Natural killer cell (primary cell): ENCODE measurements around the gene GNG7. TPM values are rescaled to one million over a fixed set of nuclear protein-coding genes. Genes with fewer than 3 reads are reported as not detected.
A peak's percentile ranks its signal among the peaks of the same experiment; 100 is the strongest.
"Not testable (repeated sequence)": the region's sequence is repeated elsewhere in the genome, so short reads cannot be mapped to it uniquely, and the experiment has no call there.

Experiments used
- ATAC-seq, 3 donors: fragments of 150-1000 bp in 2 of 3; fragments of 200-7000 bp in 1 of 3; cut with Tn5 transposase; 1 replicate in 1 of 3; 2 replicates in 2 of 3; pipeline ENCODE4 v1.10.0; 2021; ENCODE audit warnings: mild to moderate bottlenecking in 2 of 3, moderate library complexity in 2 of 3
- DNase-seq, 2 donors: peaks; one replicate each; pipeline versions ENCODE4 v3.0.0 to v3.0.0-alpha.2; 2013 to 2021; ENCODE audit warnings: mixed read lengths in 1 of 2
- H3K27ac ChIP-seq: one replicate; pipeline ENCODE4 v1.5.1; 2013; ENCODE audit warnings: mild to moderate bottlenecking, low read length
- H3K27me3 ChIP-seq: one replicate; pipeline ENCODE4 v1.6.1; 2013; ENCODE audit warnings: low read length; ENCODE audit not compliant: control insufficient read depth, insufficient read depth
- H3K36me3 ChIP-seq: one replicate; pipeline ENCODE4 v1.6.1; 2013; ENCODE audit warnings: low read length; ENCODE audit not compliant: control insufficient read depth, insufficient read depth
- H3K4me1 ChIP-seq: one replicate; pipeline ENCODE4 v1.6.1; 2013; ENCODE audit warnings: low read length; ENCODE audit not compliant: control insufficient read depth, insufficient read depth
- H3K4me3 ChIP-seq: one replicate; pipeline ENCODE4 v1.5.1; 2013; ENCODE audit warnings: low read length
- H3K9me3 ChIP-seq: one replicate; pipeline ENCODE4 v1.6.1; 2013; ENCODE audit warnings: low read length; ENCODE audit not compliant: control insufficient read depth, insufficient read depth
- H3K27ac Mint-ChIP-seq, 2 donors: one replicate each; pipeline ENCODE4 v1.8.0; 2022; ENCODE audit warnings: mild to moderate bottlenecking in 2 of 2, mixed read lengths in 2 of 2, moderate library complexity in 1 of 2
- H3K27me3 Mint-ChIP-seq, 2 donors: one replicate each; pipeline ENCODE4 v1.8.0; 2022; ENCODE audit warnings: low read depth in 2 of 2, mixed read lengths in 2 of 2
- H3K36me3 Mint-ChIP-seq: one replicate; pipeline ENCODE4 v1.8.0; 2022; ENCODE audit warnings: mixed read lengths
- H3K4me1 Mint-ChIP-seq, 2 donors: one replicate each; pipeline ENCODE4 v1.8.0; 2022; ENCODE audit warnings: mixed read lengths in 2 of 2
- H3K4me3 Mint-ChIP-seq: one replicate; pipeline ENCODE4 v1.8.0; 2022; ENCODE audit warnings: mild to moderate bottlenecking, moderate library complexity, mixed read lengths
- H3K9me3 Mint-ChIP-seq, 2 donors: one replicate each; pipeline ENCODE4 v1.8.0; 2022; ENCODE audit warnings: mixed read lengths in 2 of 2
- WGBS: methylation state at CpG from one replicate; pipeline ENCODE4 v1.1.7; 2013; ENCODE audit warnings: missing lambda C conversion rate; ENCODE audit not compliant: insufficient coverage; 5-methylcytosine and 5-hydroxymethylcytosine counted together
- intact Hi-C: fragments of 100-400 bp; cut with micrococcal nuclease; formaldehyde crosslinking; loops from one replicate; pipeline ENCODE4 v1.14.2; 2022
- total RNA-seq, 4 donors: library from RNA; stranded (reverse); fragments of 120-200 nt in 1 of 4; gene quantifications; one replicate each; pipeline versions ENCODE4 v1.2.3 to v1.2.4, GENCODE V29; 2013 to 2022
- TF ChIP-seq, protein P1 (sequence below): fragments of 200-600 bp; IDR thresholded peaks from one replicate; pipeline ENCODE4 v1.8.0; 2022; ENCODE audit warnings: antibody characterized with exemption

Gene GNG7
- total RNA-seq, 3 donors from 2014 or later (not counting 1 experiment from before 2014, with no cell fraction given) = 0.75 to 4.8 (median 1.5) TPM

- Mint-ChIP-seq H3K27ac (peak overlapping the region; percentile 38 to 88), H3K36me3 (no peaks in the 10 kb centered on the region), H3K9me3 (no peaks in the 10 kb centered on the region), H3K4me1 (peaks cover 15 to 30% of the 10 kb centered on the region in 2 donors), H3K27me3 (no peaks in the 10 kb centered on the region), H3K4me3 (peak overlapping the region; percentile 72)
- Histone ChIP-seq H3K4me1 (peaks cover 44% of the 10 kb centered on the region), H3K36me3 (no peaks in the 10 kb centered on the region), H3K27ac (no peak overlapping the region), H3K4me3 (no peak overlapping the region), H3K27me3 (no peaks in the 10 kb centered on the region), H3K9me3 (no peaks in the 10 kb centered on the region)
- intact Hi-C loops = no loop called here
- DNase-seq (peak; percentile 63 to 64), ATAC-seq (peak; percentile 62 to 85 (median 74))
- TF ChIP-seq, protein P1, sequence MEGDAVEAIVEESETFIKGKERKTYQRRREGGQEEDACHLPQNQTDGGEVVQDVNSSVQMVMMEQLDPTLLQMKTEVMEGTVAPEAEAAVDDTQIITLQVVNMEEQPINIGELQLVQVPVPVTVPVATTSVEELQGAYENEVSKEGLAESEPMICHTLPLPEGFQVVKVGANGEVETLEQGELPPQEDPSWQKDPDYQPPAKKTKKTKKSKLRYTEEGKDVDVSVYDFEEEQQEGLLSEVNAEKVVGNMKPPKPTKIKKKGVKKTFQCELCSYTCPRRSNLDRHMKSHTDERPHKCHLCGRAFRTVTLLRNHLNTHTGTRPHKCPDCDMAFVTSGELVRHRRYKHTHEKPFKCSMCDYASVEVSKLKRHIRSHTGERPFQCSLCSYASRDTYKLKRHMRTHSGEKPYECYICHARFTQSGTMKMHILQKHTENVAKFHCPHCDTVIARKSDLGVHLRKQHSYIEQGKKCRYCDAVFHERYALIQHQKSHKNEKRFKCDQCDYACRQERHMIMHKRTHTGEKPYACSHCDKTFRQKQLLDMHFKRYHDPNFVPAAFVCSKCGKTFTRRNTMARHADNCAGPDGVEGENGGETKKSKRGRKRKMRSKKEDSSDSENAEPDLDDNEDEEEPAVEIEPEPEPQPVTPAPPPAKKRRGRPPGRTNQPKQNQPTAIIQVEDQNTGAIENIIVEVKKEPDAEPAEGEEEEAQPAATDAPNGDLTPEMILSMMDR = no peak
- 27% methylated on average over 35 of the region's 36 CpGs for WGBS
These were observed 158.7 kb downstream of the GNG7 start for GRCh38 chr19:2543463-2544442.

DNA sequence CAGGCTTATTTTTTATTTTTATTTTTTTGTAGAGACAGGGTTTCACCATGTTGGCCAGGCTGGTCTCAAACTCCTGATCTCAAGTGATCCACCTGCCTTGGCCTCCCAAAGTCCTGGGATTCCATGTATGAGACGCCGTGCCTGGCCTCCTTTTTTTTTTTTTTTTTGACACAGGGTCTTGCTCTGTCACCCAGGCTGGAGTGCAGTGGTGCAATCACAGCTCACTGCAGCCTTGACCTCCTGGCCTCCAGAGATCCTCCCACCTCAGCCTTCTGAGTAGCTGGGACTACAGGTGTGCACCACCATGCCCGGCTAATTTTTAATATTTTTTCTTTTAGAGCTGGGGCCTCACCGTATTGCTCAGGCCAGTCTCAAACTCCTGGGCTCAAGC lies 159.4 kb downstream of the GNG7 start:
- H3K9me3 ChIP-seq, H3K27ac ChIP-seq, DNase-seq, H3K27me3 Mint-ChIP-seq, H3K4me3 ChIP-seq, ATAC-seq, H3K36me3 ChIP-seq, H3K36me3 Mint-ChIP-seq, H3K9me3 Mint-ChIP-seq, H3K27me3 ChIP-seq, intact Hi-C loops: not testable (repeated sequence)
- peak overlapping the region; percentile 72 for H3K4me3 Mint-ChIP-seq
- H3K4me1 ChIP-seq = peaks cover 44% of the 10 kb centered on the region
- peak overlapping the region; percentile 38 to 88 for H3K27ac Mint-ChIP-seq
- peaks cover 15 to 30% of the 10 kb centered on the region in 2 donors for H3K4me1 Mint-ChIP-seq
- WGBS = 84% methylated on average over 4 of the region's 4 CpGs

- DNase-seq (no peak), ATAC-seq (peak in 2 of 3 donors; percentile 30 to 48)
- Histone ChIP-seq H3K27ac (no peak overlapping the region), H3K4me3 (no peak overlapping the region), H3K27me3 (no peaks in the 10 kb centered on the region), H3K4me1 (peaks cover 44% of the 10 kb centered on the region), H3K36me3 (no peaks in the 10 kb centered on the region), H3K9me3 (no peaks in the 10 kb centered on the region)
- Mint-ChIP-seq H3K27ac (peak overlapping the region in 1 of 2 donors; percentile 88), H3K36me3 (no peaks in the 10 kb centered on the region), H3K27me3 (no peaks in the 10 kb centered on the region), H3K4me3 (peak overlapping the region; percentile 42), H3K4me1 (peaks cover 15 to 29% of the 10 kb centered on the region in 2 donors), H3K9me3 (no peaks in the 10 kb centered on the region)
- intact Hi-C loops = no loop called here
- 86% methylated on average over 21 of the region's 22 CpGs for WGBS
- TF ChIP-seq, protein P1 = no peak
These were observed 160.0 kb downstream of the GNG7 start for GRCh38 chr19:2542341-2543069.
